DOHH2 (cell line): ENCODE data around the gene CRIM1.

Experiments used
- H3F3A ChIP-seq: fragments of 200-600 bp; sonication (generic), shearing (Covaris generic); 2 replicates; pipeline ENCODE4 v1.6.0; 2016; ENCODE audit warnings: antibody characterized with exemption, mild to moderate bottlenecking; ENCODE audit not compliant: control insufficient read depth, insufficient read depth
- H3K27ac ChIP-seq: fragments of 200-600 bp; sonication (generic); 2 replicates; pipeline ENCODE4 v1.5.1; 2014; ENCODE audit warnings: low read depth, mild to moderate bottlenecking, low read length, moderate library complexity
- H3K27me3 ChIP-seq: fragments of 200-600 bp; sonication (generic); 2 replicates; pipeline ENCODE4 v1.6.1; 2014; ENCODE audit warnings: mild to moderate bottlenecking, low read length, mixed read lengths; ENCODE audit not compliant: control insufficient read depth
- H3K36me3 ChIP-seq: fragments of 200-600 bp; sonication (generic); 2 replicates; pipeline ENCODE4 v1.6.1; 2014; ENCODE audit warnings: mild to moderate bottlenecking, low read length, moderate library complexity, mixed read lengths; ENCODE audit not compliant: control insufficient read depth
- H3K4me1 ChIP-seq: fragments of 200-600 bp; sonication (generic); 2 replicates; pipeline ENCODE4 v1.6.1; 2014; ENCODE audit warnings: mild to moderate bottlenecking, low read length, mixed read lengths; ENCODE audit not compliant: control insufficient read depth
- H3K4me2 ChIP-seq: fragments of 200-600 bp; sonication (generic); 2 replicates; pipeline ENCODE4 v1.6.0; 2014; ENCODE audit warnings: mild to moderate bottlenecking, low read length, moderate library complexity
- H3K4me3 ChIP-seq: fragments of 200-600 bp; sonication (generic); 2 replicates; pipeline ENCODE4 v1.5.1; 2014; ENCODE audit warnings: mild to moderate bottlenecking, low read length, mixed read lengths
- H3K79me2 ChIP-seq: fragments of 200-600 bp; sonication (generic); 2 replicates; pipeline ENCODE4 v1.6.1; 2014; ENCODE audit warnings: mild to moderate bottlenecking, low read length, mixed read lengths; ENCODE audit not compliant: control insufficient read depth
- H3K9me2 ChIP-seq: fragments of 200-600 bp; sonication (generic); replicated peaks from 2 replicates; pipeline ENCODE4 v1.6.1; 2014; ENCODE audit warnings: mild to moderate bottlenecking, low read length, mixed read lengths; ENCODE audit not compliant: control insufficient read depth
- H3K9me3 ChIP-seq: fragments of 200-600 bp; sonication (generic); 2 replicates; pipeline ENCODE4 v1.6.1; 2014; ENCODE audit warnings: antibody characterized with exemption, low read length, mixed read lengths; ENCODE audit not compliant: control insufficient read depth, insufficient read depth
- H4K20me1 ChIP-seq: fragments of 200-600 bp; sonication (generic); 2 replicates; pipeline ENCODE4 v1.6.0; 2014; ENCODE audit warnings: low read depth, mild to moderate bottlenecking, antibody characterized with exemption, low read length, moderate library complexity; ENCODE audit not compliant: control insufficient read depth, insufficient read depth
- CTCF ChIP-seq: fragments of 200-600 bp; sonication (generic); IDR thresholded peaks from one replicate; pipeline ENCODE4 v1.5.1; 2014; ENCODE audit warnings: antibody characterized with exemption, mild to moderate bottlenecking, low read depth, low read length; ENCODE audit not compliant: poor library complexity, severe bottlenecking
- EZH2phosphoT487 ChIP-seq: fragments of 200-600 bp; sonication (generic); IDR thresholded peaks from 2 replicates; pipeline ENCODE4 v1.6.1; 2017; ENCODE audit warnings: borderline replicate concordance, mild to moderate bottlenecking, antibody characterized with exemption, low read length, moderate library complexity, mixed read lengths

CRIM1 gene

GRCh38 chr2:36385603-36386002 is 30.0 kb downstream of the CRIM1 start:
- Histone ChIP-seq H3K79me2 (peaks cover 92% of the 10 kb centered on the region), H3K4me1 (peaks cover 17% of the 10 kb centered on the region), H3K27ac (no peak overlapping the region), H3K27me3 (no peaks in the 10 kb centered on the region), H3K4me2 (no peak overlapping the region), H3K4me3 (no peak overlapping the region), H3F3A (no peaks in the 10 kb centered on the region), H4K20me1 (no peaks in the 10 kb centered on the region; the same call in 1 of the 2 replicates), H3K9me2 (no peaks in the 10 kb centered on the region), H3K9me3 (no peaks in the 10 kb centered on the region), H3K36me3 (peaks cover 17% of the 10 kb centered on the region)
- TF ChIP-seq EZH2phosphoT487: no peak
- TF ChIP-seq CTCF: no peak

GRCh38 chr2:36387258-36387916 is 31.8 kb downstream of the CRIM1 start:
- Histone ChIP-seq H3K27me3 (no peaks in the 10 kb centered on the region), H3K27ac (no peak overlapping the region), H3K79me2 (peaks cover 87% of the 10 kb centered on the region), H3F3A (no peaks in the 10 kb centered on the region), H4K20me1 (no peaks in the 10 kb centered on the region), H3K4me1 (peaks cover 14% of the 10 kb centered on the region), H3K36me3 (peaks cover 13% of the 10 kb centered on the region), H3K9me3 (no peaks in the 10 kb centered on the region), H3K9me2 (no peaks in the 10 kb centered on the region), H3K4me3 (no peak overlapping the region), H3K4me2 (no peak overlapping the region)
- TF ChIP-seq CTCF (no peak), EZH2phosphoT487 (no peak)

- Histone ChIP-seq H4K20me1 (no peaks in the 10 kb centered on the region), H3K27ac (no peak overlapping the region), H3K79me2 (peaks cover 87% of the 10 kb centered on the region), H3K36me3 (peaks cover 12% of the 10 kb centered on the region), H3K4me2 (no peak overlapping the region), H3K9me2 (no peaks in the 10 kb centered on the region), H3F3A (no peaks in the 10 kb centered on the region), H3K27me3 (no peaks in the 10 kb centered on the region), H3K4me1 (peaks cover 15% of the 10 kb centered on the region), H3K9me3 (no peaks in the 10 kb centered on the region), H3K4me3 (no peak overlapping the region)
- TF ChIP-seq EZH2phosphoT487: no peak
- TF ChIP-seq CTCF: no peak
Measured at GRCh38 chr2:36388472-36388871, 32.9 kb downstream of the CRIM1 start.
